Globus pallidus (tissue), 1 donor: ENCODE measurements around the gene PDE3A.
"Not testable (repeated sequence)": the region's sequence is repeated elsewhere in the genome, so short reads cannot be mapped to it uniquely, and the experiment has no call there.

Experiments used
- DNase-seq: peaks from one replicate; pipeline ENCODE4 v3.0.0-alpha.2; 2015; ENCODE audit warnings: low spot score

The PDE3A gene

DNA sequence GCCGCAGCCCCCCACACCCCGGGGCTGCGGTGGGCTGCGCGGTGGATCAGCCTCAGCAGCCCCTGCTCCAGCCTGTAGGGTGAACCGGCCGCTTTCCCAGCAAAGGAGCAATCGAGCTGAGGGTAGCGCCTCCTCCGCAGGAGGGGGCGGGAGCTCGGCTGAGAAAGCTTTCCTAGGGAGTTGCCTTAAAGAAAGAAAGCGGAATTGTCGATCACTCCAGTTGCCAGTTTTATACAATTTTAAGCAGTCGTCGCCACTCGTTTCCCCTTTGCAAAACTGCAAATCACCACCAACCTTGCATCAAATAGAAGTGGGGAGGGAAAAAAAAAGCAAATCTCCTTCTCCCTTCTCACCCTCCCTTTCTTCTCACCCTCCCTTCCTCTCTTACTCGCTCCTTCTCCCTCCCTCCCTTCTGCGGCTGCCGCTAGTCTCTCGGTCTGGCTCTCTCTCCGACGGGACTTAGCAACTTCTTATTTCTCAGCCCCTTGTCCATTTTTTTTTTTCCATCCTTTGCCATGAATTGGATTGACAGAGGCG is at the start of gene PDE3A:
Gene PDE3A (plus strand): TSS at position 424 of the 537 bp plus-strand sequence. CDS start 748 bp downstream, outside the sequence.
- peak; percentile 40 for DNase-seq

GRCh38 chr12:20319366-20319765 is 49.0 kb upstream of the PDE3A start:
- no peak for DNase-seq

DNA sequence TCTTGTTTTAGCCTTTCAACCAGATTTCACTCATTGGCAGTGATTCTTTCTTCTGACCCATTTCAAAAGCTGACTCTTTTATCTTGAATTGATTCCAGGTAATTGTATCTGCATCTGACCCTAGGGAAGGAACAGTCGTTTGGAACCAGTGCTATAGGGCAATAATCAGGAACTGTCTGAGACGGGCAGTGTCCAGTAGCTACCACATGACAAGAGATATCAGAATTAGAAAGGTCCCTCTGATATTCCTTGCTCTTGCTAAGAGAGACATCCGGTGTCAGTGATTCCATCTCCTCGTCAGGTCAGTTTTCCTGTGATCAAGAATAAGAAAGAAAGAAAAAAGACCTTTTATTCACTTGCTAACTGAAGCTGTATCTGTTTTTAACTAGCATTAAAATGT is 47.8 kb upstream of the PDE3A start:
- no peak for DNase-seq

- DNase-seq, result not testable (repeated sequence)
Measured at GRCh38 chr12:20330826-20331505, 37.4 kb upstream of the PDE3A start.

GRCh38 chr12:20339060-20339459 is 29.3 kb upstream of the PDE3A start:
- no peak for DNase-seq

GRCh38 chr12:20342111-20342510 is 26.2 kb upstream of the PDE3A start:
- no peak for DNase-seq

- DNase-seq, result no peak
Measured at GRCh38 chr12:20345866-20346265, 22.5 kb upstream of the PDE3A start.

- no peak for DNase-seq
Measured at GRCh38 chr12:20350026-20350425, 18.3 kb upstream of the PDE3A start.

DNA sequence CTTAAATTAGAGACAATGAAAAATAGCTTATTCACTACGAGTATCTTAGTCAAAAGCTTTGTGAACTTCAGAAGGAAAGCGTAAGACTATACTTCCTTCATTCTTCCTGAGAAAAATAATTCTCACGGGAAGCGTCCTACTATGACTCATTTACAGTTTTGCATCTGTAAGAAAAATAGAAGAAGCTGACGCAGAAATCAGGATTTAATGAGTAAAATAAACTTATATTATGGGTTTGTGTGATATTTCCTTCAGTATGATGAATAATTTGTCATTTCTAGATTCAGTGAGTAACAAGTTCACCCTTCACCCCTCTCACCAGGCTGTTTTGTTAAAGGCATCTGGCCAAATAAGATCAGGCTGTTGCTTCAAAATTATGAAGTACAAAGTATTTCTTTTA is 17.8 kb upstream of the PDE3A start:
- DNase-seq, result no peak

DNA sequence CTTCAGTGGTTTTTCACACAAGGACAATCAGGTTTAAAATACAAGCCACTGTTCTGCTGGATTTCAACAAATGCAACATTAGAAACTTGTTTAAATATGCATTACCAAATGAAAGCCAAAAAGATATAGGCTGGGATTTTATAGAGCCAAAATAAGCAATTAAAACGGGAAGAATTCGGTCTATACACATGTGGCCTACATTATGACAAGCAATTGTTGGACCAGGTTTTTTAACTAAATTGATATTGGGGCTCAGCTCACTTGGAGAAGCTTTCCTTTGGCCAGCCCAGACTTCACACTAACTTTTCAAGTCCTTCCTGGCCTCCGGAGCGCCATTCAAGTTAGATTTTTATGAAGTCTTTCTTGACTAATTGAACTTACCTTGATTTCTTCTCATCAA is 16.9 kb upstream of the PDE3A start:
- no peak for DNase-seq

DNA sequence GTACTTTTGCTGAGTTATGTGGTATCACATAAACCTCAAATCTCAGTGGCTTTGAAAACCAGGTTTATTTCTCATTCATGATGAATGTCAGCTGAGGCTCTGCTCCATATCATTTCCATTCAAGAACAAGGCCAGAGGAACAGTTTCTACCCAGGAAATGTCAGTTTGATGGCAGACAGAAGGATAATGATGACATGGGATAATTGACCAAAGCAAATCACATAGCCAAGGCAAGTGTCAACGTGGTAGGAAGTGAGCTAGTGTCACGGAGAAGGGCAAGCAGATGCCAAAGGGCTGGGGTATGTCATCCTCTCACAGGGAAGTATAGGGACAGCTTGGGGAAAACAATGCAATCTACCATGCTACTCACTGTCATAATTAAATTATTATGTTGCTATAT is 12.3 kb upstream of the PDE3A start:
- no peak for DNase-seq

- no peak for DNase-seq
Measured at GRCh38 chr12:20360407-20360806, 7.9 kb upstream of the PDE3A start.

GRCh38 chr12:20361416-20361815 is 6.9 kb upstream of the PDE3A start:
- DNase-seq, result no peak

GRCh38 chr12:20364501-20364900 is 3.8 kb upstream of the PDE3A start:
- DNase-seq, result no peak

DNA sequence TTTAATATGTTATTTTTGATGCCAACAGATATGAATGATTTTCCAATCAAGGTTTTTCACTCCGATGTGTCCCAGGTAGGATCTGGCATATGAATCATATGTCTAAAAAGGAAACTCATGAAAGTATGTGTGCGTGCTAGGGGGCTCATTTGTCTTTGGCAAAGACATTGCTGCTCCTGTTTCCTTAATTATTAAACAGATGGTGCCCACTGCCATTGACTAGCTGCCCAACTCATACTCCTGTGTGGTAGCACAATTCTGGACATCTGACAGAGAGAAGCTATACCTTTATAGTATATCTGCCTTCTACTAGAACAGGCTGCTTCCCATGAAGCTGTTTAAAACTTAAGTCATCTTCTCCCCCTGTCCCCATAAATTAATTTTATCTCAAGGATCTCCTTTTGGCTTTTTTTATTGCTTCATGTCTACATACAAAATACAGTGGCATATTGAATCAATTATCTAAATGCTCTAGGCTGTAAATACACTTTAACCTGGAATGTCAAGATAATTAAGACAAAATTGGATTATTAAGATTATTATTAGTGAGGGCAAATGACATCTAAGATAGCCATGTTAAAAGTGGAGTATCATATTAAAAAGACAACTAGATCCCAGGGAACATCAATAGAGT is 1.4 kb upstream of the PDE3A start:
- DNase-seq, result no peak

DNA sequence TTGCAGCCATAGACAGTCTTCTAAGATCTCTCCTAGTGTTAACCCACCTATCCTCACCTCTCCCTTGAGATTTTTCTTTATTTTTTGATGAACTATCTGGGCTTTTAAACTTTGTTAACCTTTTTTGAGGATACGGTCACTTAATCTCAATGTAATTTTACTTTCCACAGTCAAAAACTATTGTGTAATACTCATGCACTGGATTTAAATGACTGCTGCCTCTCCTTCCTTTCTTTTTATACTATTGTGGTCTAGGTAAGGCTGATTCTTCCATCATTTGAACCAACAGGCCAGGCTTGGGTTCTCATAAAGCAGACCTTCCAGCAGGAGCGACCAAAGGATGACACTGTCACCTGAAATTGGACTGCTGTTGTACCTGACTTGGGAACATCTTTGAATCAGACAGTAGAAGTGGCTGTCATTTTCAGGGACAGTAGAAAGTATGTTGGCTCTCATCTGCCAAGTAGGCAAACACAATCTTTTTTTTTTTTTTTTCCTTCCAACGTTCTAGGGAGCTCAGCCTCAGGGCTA is 689 bp upstream of the PDE3A start:
- no peak for DNase-seq

DNA sequence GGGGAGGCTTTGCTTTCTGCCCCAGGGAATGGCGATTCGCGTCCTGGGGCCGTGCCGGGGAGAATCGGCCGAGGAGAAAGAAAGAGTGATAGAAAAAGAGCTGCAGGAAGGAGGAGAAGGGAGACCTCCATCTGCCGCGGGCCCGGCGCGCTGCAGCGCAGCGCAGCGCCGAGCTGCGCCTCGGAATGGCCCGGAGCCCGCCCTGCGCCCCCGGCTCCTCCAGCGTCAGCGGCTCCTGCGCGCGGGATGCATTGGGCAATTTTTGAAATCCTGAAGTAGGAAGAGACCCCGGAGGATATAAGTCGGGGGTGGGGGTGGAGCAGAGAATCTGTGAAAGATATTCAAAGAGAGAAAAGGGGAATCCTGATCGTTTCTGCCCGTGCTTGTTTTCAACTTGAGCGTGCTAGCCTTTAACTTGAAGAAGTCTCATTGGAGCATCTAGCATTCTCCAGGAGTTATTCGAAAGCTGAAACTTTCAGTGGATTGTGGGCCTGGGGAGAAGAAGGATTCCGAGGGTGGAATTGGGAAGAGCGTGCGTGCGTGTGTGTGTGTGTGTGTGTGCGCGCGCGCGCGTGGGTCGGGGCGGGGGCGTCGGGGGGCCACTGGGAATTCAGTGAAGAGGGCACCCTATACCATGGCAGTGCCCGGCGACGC is 441 bp downstream of the PDE3A start:
- DNase-seq, result no peak

- DNase-seq, result peak; percentile 10
Measured at GRCh38 chr12:20369305-20370013, 1.1 kb downstream of the PDE3A start.

DNA sequence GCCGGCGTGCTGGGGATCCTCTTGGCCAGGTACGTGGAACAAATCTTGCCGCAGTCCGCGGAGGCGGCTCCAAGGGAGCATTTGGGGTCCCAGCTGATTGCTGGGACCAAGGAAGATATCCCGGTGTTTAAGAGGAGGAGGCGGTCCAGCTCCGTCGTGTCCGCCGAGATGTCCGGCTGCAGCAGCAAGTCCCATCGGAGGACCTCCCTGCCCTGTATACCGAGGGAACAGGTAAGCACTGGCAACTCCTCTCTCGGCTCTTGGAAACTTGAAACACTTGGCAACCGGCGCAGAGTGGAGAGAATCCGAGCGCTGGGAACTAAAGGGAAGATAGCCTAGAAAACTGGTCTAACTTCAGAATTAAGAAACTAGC is 1.7 kb downstream of the PDE3A start:
- DNase-seq, result peak; percentile 10

DNA sequence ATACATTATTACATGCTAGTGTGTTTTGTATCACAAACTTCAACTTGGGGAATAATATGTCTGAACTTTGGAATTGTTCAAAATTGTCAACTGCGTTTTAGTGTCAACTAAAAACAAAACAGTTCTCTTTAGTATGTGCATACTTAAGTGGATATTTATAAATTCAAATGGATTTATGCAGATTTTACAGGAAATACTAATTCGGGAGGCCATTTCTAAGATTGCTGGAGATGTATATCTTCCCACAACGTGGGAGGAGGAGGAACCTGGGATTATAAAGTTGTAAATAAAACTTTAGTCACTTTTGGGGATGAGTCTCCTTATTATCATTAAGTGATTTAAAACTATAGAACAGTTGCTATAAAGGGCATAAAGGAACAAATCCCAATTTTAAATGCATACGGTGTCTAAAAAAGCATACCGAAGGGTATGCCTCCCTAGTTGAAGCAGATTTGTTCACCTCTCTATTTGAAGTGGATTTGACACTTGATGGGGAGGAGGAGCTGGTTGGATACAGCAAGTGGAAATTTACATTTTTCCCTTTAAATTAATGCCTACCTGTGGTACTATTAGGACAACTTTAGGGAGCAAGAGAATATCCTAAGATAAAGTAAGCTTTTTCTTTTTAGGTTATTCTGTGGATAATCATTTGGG is 2.7 kb downstream of the PDE3A start:
- DNase-seq, result no peak

- no peak for DNase-seq
Measured at GRCh38 chr12:20372326-20373096, 4.2 kb downstream of the PDE3A start.
